Smooth muscle cell (in vitro differentiated cells): ENCODE results near the gene FAM111A. TPM values are rescaled to one million over a fixed set of nuclear protein-coding genes. Genes with fewer than 3 reads are reported as not detected.
A peak's percentile ranks its signal among the peaks of the same experiment; 100 is the strongest.
"Not testable (repeated sequence)": the region's sequence is repeated elsewhere in the genome, so short reads cannot be mapped to it uniquely, and the experiment has no call there.

Source experiments
- DNase-seq: peaks from one replicate; lab custom pipeline; 2025; ENCODE audit not compliant: unreplicated experiment; lab: John Stamatoyannopoulos, UW
- H2AFZ ChIP-seq: fragments of 200-600 bp; sonication (generic); 2 replicates; pipeline ENCODE4 v1.6.0; 2016; ENCODE audit warnings: antibody characterized with exemption, low read depth, mild to moderate bottlenecking
- H3F3A ChIP-seq: fragments of 200-600 bp; sonication (generic); 2 replicates; pipeline ENCODE4 v1.6.0; 2017; ENCODE audit warnings: antibody characterized with exemption, low read depth
- H3K27ac ChIP-seq: fragments of 200-600 bp; sonication (generic); 2 replicates; pipeline ENCODE4 v1.5.1; 2016; ENCODE audit warnings: low read depth, mild to moderate bottlenecking
- H3K27me3 ChIP-seq: fragments of 200-600 bp; sonication (generic); 2 replicates; pipeline ENCODE4 v1.6.1; 2016; ENCODE audit warnings: low read depth, mild to moderate bottlenecking
- H3K36me3 ChIP-seq: fragments of 200-600 bp; sonication (generic); 2 replicates; pipeline ENCODE4 v1.5.1; 2016; ENCODE audit warnings: low read depth
- H3K4me1 ChIP-seq: fragments of 200-600 bp; sonication (generic); 2 replicates; pipeline ENCODE4 v1.5.1; 2016; ENCODE audit warnings: low read depth
- H3K4me2 ChIP-seq: fragments of 200-600 bp; sonication (generic); 2 replicates; pipeline ENCODE4 v1.6.0; 2016; ENCODE audit warnings: mild to moderate bottlenecking
- H3K4me3 ChIP-seq: fragments of 200-600 bp; sonication (generic); 2 replicates; pipeline ENCODE4 v1.5.1; 2016; ENCODE audit warnings: mild to moderate bottlenecking
- H3K79me2 ChIP-seq: fragments of 200-600 bp; sonication (generic); 2 replicates; pipeline ENCODE4 v1.6.0; 2016; ENCODE audit warnings: low read depth, mild to moderate bottlenecking
- H3K9ac ChIP-seq: fragments of 200-600 bp; sonication (generic); 2 replicates; pipeline ENCODE4 v1.6.0; 2016; ENCODE audit warnings: low read depth
- H3K9me3 ChIP-seq: fragments of 200-600 bp; sonication (generic); replicated peaks from 2 replicates; pipeline ENCODE4 v1.5.1; 2016; ENCODE audit warnings: low read depth
- H4K20me1 ChIP-seq: fragments of 200-600 bp; sonication (generic); 2 replicates; pipeline ENCODE4 v1.6.0; 2016; ENCODE audit warnings: low read depth
- WGBS: methylation state at CpG from one replicate; pipeline ENCODE4 v1.1.7; 2016; ENCODE audit warnings: low lambda C conversion rate; 5-methylcytosine and 5-hydroxymethylcytosine counted together
- polyA plus RNA-seq: library from polyadenylated mRNA; unstranded; fragments of >200 nt; fragmentation: Nextera tagmentation; extraction: Ambion mirVana; gene quantifications from 2 replicates; pipeline ENCODE4 v1.2.1, GENCODE V29; 2016
- total RNA-seq: library from RNA; depleted of rRNA; stranded (reverse); fragments of >200 nt; gene quantifications from 2 replicates; pipeline ENCODE4 v1.2.3, GENCODE V29; 2014
- TF ChIP-seq, protein P1 (sequence below): fragments of 200-600 bp; sonication (generic); IDR thresholded peaks from 2 replicates; pipeline ENCODE4 v1.5.1; 2017; ENCODE audit warnings: borderline replicate concordance, mild to moderate bottlenecking, antibody characterized with exemption; ENCODE audit not compliant: insufficient read depth, poor library complexity, severe bottlenecking

The FAM111A gene
- total and polyA plus RNA-seq, 2 experiments from 2014 or later: 6.2 to 14.3 TPM

GRCh38 chr11:59097113-59097708 is 45.4 kb upstream of the FAM111A start:
- Histone ChIP-seq H3K36me3 (no peaks in the 10 kb centered on the region), H2AFZ (no peak overlapping the region), H3K9ac (no peak overlapping the region), H3K4me1 (peaks cover 5% of the 10 kb centered on the region), H4K20me1 (no peaks in the 10 kb centered on the region), H3F3A (no peaks in the 10 kb centered on the region), H3K27me3 (peaks cover 31% of the 10 kb centered on the region), H3K79me2 (no peaks in the 10 kb centered on the region), H3K4me2 (no peak overlapping the region), H3K9me3 (no peaks in the 10 kb centered on the region), H3K27ac (no peak overlapping the region), H3K4me3 (no peak overlapping the region)
- no peak for DNase-seq
- WGBS: 85% methylated on average over 5 of the region's 5 CpGs
- TF ChIP-seq, protein P1, sequence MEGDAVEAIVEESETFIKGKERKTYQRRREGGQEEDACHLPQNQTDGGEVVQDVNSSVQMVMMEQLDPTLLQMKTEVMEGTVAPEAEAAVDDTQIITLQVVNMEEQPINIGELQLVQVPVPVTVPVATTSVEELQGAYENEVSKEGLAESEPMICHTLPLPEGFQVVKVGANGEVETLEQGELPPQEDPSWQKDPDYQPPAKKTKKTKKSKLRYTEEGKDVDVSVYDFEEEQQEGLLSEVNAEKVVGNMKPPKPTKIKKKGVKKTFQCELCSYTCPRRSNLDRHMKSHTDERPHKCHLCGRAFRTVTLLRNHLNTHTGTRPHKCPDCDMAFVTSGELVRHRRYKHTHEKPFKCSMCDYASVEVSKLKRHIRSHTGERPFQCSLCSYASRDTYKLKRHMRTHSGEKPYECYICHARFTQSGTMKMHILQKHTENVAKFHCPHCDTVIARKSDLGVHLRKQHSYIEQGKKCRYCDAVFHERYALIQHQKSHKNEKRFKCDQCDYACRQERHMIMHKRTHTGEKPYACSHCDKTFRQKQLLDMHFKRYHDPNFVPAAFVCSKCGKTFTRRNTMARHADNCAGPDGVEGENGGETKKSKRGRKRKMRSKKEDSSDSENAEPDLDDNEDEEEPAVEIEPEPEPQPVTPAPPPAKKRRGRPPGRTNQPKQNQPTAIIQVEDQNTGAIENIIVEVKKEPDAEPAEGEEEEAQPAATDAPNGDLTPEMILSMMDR: peak; percentile 74

- not testable (repeated sequence) for H2AFZ ChIP-seq, H3K4me2 ChIP-seq, H3K27ac ChIP-seq, H3K79me2 ChIP-seq, H3K36me3 ChIP-seq, H3K4me1 ChIP-seq, H3K9me3 ChIP-seq, H3K4me3 ChIP-seq, H3K9ac ChIP-seq, H4K20me1 ChIP-seq, DNase-seq, H3F3A ChIP-seq
- peaks cover 31% of the 10 kb centered on the region for H3K27me3 ChIP-seq
- 73% methylated on average over 8 of the region's 8 CpGs for WGBS
These were observed 44.7 kb upstream of the FAM111A start for GRCh38 chr11:59097938-59098337.

DNA sequence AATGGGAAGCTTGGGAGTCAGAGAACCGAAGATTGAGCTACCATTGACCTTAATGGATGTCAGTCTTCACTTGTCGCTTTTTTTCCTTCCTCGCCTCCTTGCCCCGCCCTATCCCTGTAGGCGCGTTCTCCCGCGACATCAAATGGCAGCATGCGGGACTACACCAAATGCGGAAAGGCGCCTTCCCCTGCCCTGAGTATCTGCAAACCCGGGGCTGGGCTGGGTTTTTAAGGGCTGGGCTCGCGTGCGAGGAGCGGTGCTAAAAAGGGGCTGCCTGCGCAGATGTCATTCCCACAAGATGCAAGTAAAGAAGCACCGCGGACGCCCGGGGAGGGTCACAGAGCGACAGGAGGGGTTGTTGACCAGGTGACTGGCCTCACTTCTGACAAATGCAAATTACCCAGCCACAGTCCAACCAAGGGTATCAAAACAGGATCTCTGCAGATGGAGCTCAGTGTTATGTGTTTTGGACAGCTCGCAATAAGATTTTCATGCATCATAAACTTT is 40.3 kb upstream of the FAM111A start:
- Histone ChIP-seq H3K27ac (no peak overlapping the region), H3K79me2 (no peaks in the 10 kb centered on the region), H3K4me1 (peaks cover 12% of the 10 kb centered on the region), H3K9me3 (no peaks in the 10 kb centered on the region), H4K20me1 (no peaks in the 10 kb centered on the region), H3K36me3 (no peaks in the 10 kb centered on the region), H2AFZ (peak overlapping the region; percentile 72), H3K4me2 (peak overlapping the region; percentile 85), H3F3A (no peaks in the 10 kb centered on the region), H3K9ac (no peak overlapping the region), H3K27me3 (peaks cover 31% of the 10 kb centered on the region), H3K4me3 (peak overlapping the region; percentile 50)
- TF ChIP-seq, protein P1: peak; percentile 8
- no peak for DNase-seq
- 10% methylated on average over 23 of the region's 23 CpGs for WGBS

DNA sequence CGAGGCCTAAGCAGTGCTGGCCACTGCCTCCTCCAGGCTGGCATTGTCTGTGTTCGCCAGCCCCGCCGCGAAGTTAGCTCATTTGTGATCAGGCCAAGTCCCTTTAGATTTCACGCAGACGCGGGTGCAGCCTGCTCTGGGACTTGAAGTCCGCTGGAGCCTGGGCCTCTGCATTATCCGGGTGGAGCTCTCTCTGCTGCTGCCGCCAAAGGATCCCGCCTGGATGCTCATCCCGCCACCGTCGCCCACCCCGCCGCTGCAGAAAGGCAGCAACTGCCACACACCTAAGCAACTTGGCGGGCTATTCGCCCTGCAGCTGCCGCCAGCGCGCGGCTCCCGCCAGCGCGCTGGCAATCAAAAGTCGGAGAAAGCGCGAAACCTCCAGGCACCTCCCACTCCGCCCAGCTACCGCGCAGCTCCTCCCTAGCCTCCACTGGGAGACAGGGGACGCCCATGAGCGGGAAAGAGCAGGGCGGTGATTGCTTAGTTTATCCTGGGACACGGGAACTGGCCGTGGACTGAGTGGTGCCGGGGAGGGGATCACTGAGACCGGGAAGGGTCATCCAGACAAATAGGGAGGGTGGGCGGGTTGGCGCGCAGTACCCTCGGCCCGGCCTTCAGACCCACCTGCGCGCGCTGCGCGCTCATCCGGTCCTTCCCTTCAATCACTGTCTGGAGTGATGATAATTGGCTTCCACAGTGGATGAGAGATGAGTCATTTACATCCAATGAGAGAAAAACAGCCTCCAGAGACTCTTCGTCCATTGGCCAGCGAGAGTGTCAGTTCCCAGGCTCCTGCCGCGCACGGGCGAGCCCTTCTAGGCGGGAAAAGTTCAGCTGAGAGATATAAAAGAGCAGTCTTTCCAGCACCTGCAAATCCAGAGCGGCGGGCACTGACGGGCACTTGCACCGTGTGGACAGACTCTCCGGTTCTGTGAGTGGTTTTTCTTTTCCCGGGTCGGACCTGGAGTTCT is 36.0 kb upstream of the FAM111A start, which contains the start of gene FAM111B:
Gene FAM111B, plus strand, starts transcription at position 875 of the 974 bp plus-strand sequence. CDS start 2,389 bp downstream, outside the sequence.
- Histone ChIP-seq H3K4me3 (peak within 1 kb of the TSS; percentile 61), H4K20me1 (no peaks in the 10 kb centered on the region), H3K27me3 (peaks cover 6% of the 10 kb centered on the region), H3K27ac (no peak within 1 kb of the TSS), H3F3A (no peaks in the 10 kb centered on the region), H3K4me2 (peak within 1 kb of the TSS; percentile 85), H3K9me3 (no peaks in the 10 kb centered on the region), H3K36me3 (no peaks in the 10 kb centered on the region), H3K4me1 (peaks cover 15% of the 10 kb centered on the region), H2AFZ (peak within 1 kb of the TSS; percentile 85), H3K79me2 (no peaks in the 10 kb centered on the region), H3K9ac (no peak within 1 kb of the TSS)
- peak; percentile 59 for DNase-seq
- 2% methylated on average over 64 of the region's 64 CpGs for WGBS
- TF ChIP-seq, protein P1: no peak

- not testable (repeated sequence) for H3K9ac ChIP-seq, H3K9me3 ChIP-seq
- 15% methylated on average over 10 of the region's 10 CpGs for WGBS
These were observed 34.9 kb upstream of the FAM111A start for GRCh38 chr11:59107721-59108120.

More at GRCh38 chr11:59107721-59108120, 34.9 kb upstream of the FAM111A start:
- not testable (repeated sequence) for H3F3A ChIP-seq, H3K79me2 ChIP-seq, H3K36me3 ChIP-seq, H3K27me3 ChIP-seq, DNase-seq, H4K20me1 ChIP-seq, H3K4me1 ChIP-seq, H3K27ac ChIP-seq
- Histone ChIP-seq H2AFZ (peak overlapping the region; percentile 85), H3K4me2 (peak overlapping the region; percentile 85), H3K4me3 (peak overlapping the region; percentile 61)
